Chondrocyte (in vitro differentiated cells): ENCODE measurements around the gene LACTBL1. TPM values are rescaled to one million over a fixed set of nuclear protein-coding genes. Genes with fewer than 3 reads are reported as not detected.
A peak's percentile ranks its signal among the peaks of the same experiment; 100 is the strongest.

Experiments used
- DNase-seq: peaks from one replicate; pipeline ENCODE4 v3.0.0; 2021; ENCODE audit warnings: mixed read lengths, low spot score
- H3K27ac Mint-ChIP-seq: one replicate; pipeline ENCODE4 v1.8.0; 2021; ENCODE audit warnings: mild to moderate bottlenecking, moderate library complexity, mixed read lengths; ENCODE audit not compliant: unreplicated experiment
- H3K27me3 Mint-ChIP-seq: 2 replicates; pipeline ENCODE4 v1.8.0; 2021; ENCODE audit warnings: low read depth, mixed read lengths
- H3K36me3 Mint-ChIP-seq: 2 replicates; pipeline ENCODE4 v1.8.0; 2021; ENCODE audit warnings: low read depth, mixed read lengths
- H3K4me1 Mint-ChIP-seq: 2 replicates; pipeline ENCODE4 v1.8.0; 2021; ENCODE audit warnings: low read depth, mild to moderate bottlenecking, mixed read lengths
- H3K4me3 Mint-ChIP-seq: one replicate; pipeline ENCODE4 v1.8.0; 2021; ENCODE audit warnings: mild to moderate bottlenecking, moderate library complexity, mixed read lengths; ENCODE audit not compliant: unreplicated experiment
- H3K9me3 Mint-ChIP-seq: 2 replicates; pipeline ENCODE4 v1.8.0; 2021; ENCODE audit warnings: low read depth, mixed read lengths
- total RNA-seq: library from RNA; stranded (reverse); gene quantifications from 3 replicates; pipeline ENCODE4 v1.2.1, GENCODE V29; 2021
- TF ChIP-seq, protein P1 (sequence below): fragments of 200-600 bp; sonication (generic); IDR thresholded peaks from 2 replicates; pipeline ENCODE4 v1.5.0; 2021; ENCODE audit warnings: antibody characterized with exemption, mild to moderate bottlenecking, moderate library complexity

LACTBL1 gene
- total RNA-seq, 1 donor from 2014 or later = not detected

DNA sequence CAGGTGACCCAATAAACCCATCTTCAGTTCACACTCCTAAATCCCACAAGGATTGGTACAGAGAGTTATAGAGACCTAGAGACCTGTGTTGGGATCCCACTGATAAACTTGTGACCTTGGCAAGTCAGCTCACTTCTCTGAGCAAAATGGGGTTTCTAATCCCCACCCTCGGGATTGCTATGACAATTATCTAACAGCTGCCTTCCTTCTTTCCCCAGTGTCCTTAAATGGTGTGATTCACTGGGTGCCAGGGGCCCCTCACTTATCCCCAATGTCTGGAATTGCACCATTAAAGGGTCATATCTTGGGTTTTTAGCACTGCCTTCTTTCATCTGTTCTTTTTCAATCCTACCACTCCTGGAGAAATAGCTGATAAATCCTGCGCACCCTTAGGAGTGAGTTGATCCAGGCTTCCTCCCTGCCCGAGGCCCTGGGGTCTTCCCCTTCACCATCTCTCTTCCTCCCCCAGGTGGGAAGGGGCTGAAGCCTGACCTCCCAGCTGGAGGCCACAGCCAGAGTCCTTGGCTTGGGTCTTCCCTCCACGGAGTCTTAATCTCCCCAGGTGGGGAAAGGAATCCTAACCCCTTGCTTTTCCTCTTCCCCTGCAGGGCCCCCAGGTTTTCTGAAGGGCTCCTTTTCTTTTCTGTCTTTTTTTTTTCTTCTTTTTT, 39.7 kb downstream of the LACTBL1 start:
- Mint-ChIP-seq H3K4me1 (no peaks in the 10 kb centered on the region), H3K36me3 (peaks cover 4% of the 10 kb centered on the region), H3K27me3 (peaks cover 5% of the 10 kb centered on the region), H3K9me3 (peaks cover 10% of the 10 kb centered on the region), H3K27ac (no peak overlapping the region), H3K4me3 (no peak overlapping the region)
- TF ChIP-seq, protein P1, sequence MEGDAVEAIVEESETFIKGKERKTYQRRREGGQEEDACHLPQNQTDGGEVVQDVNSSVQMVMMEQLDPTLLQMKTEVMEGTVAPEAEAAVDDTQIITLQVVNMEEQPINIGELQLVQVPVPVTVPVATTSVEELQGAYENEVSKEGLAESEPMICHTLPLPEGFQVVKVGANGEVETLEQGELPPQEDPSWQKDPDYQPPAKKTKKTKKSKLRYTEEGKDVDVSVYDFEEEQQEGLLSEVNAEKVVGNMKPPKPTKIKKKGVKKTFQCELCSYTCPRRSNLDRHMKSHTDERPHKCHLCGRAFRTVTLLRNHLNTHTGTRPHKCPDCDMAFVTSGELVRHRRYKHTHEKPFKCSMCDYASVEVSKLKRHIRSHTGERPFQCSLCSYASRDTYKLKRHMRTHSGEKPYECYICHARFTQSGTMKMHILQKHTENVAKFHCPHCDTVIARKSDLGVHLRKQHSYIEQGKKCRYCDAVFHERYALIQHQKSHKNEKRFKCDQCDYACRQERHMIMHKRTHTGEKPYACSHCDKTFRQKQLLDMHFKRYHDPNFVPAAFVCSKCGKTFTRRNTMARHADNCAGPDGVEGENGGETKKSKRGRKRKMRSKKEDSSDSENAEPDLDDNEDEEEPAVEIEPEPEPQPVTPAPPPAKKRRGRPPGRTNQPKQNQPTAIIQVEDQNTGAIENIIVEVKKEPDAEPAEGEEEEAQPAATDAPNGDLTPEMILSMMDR = no peak
- peak; percentile 34 for DNase-seq

DNA sequence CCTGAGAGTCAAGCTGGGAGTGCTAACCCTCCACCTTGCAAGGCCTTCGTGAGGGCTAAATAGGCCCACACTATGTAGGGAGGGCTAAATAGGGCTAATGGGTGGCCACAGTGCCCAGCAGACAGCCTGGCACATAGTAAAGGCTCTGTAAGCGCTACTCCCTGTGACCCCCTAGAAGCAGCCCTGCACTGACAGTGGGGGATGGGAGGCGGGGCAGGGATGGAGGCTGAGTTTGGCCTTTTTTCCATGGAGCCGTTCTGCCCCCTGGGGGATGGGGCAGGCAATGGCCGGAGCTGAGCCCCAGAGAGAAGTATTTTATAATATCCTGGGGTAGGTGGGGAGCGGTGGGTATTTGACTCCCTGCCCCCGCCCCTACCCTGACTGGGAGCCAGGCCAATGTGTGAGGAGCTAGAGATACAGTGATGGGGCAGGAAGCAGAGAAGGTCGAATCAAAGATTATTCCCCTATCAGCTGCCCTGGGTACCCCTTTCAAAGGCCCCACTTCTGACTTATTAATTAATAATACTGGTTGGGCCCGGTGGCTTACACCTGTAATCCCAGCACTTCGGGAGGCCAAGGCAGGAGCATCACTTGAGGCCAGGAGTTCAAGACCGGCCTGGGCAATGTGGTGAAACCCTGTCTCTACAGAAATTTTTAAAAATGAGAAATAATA, 42.3 kb downstream of the LACTBL1 start:
- TF ChIP-seq, protein P1 = peak; percentile 93
- no peaks in the 10 kb centered on the region for H3K36me3 Mint-ChIP-seq
- no peak overlapping the region for H3K4me3 Mint-ChIP-seq
- no peak overlapping the region for H3K27ac Mint-ChIP-seq
- H3K9me3 Mint-ChIP-seq = peaks cover 5% of the 10 kb centered on the region
- H3K4me1 Mint-ChIP-seq = no peaks in the 10 kb centered on the region
- peak; percentile 68 for DNase-seq
- peaks cover 9% of the 10 kb centered on the region for H3K27me3 Mint-ChIP-seq

DNA sequence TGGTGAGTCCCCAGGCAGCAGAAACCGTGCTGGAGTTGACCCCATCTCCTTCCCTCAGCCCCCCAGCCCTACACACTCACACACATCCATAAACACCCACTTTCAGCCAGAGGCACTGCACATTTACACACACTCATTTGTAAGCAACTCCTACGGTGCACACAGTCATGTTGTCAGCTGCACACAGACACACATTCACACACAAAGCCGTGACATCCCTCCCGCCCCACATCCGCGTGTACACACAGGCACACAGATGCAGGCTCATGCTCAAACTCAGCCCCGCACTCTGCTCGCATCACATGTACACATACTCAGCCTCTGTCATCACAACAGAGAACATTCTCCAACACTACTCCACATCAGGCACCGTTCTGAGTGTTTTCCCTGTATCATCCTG, 47.6 kb downstream of the LACTBL1 start:
- peaks cover 9% of the 10 kb centered on the region for H3K27me3 Mint-ChIP-seq
- no peak overlapping the region for H3K4me3 Mint-ChIP-seq
- no peak overlapping the region for H3K27ac Mint-ChIP-seq
- peaks cover 8% of the 10 kb centered on the region for H3K9me3 Mint-ChIP-seq
- H3K36me3 Mint-ChIP-seq = no peaks in the 10 kb centered on the region
- DNase-seq = peak; percentile 55
- peaks cover 21% of the 10 kb centered on the region for H3K4me1 Mint-ChIP-seq
- TF ChIP-seq, protein P1 = no peak

DNA sequence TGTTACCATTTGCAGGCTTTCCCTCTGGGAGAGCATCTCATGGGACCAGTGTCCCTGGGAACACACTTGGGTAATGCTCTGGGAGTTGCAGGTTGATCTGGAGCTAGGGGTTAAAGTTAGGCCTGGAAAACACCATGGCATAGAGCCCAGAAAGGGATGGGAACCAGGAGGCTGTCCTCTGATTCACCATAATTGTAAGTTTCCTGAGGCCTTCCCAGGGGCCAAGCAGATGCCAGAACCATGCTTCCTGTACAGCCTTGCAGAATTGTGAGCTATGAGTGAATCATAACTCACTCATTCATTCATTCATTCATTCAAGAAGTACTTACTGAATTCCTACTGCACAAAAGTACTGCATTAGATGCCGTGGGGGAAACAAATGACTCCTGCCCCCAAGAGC, 50.0 kb downstream of the LACTBL1 start:
- TF ChIP-seq, protein P1 = no peak

DNA sequence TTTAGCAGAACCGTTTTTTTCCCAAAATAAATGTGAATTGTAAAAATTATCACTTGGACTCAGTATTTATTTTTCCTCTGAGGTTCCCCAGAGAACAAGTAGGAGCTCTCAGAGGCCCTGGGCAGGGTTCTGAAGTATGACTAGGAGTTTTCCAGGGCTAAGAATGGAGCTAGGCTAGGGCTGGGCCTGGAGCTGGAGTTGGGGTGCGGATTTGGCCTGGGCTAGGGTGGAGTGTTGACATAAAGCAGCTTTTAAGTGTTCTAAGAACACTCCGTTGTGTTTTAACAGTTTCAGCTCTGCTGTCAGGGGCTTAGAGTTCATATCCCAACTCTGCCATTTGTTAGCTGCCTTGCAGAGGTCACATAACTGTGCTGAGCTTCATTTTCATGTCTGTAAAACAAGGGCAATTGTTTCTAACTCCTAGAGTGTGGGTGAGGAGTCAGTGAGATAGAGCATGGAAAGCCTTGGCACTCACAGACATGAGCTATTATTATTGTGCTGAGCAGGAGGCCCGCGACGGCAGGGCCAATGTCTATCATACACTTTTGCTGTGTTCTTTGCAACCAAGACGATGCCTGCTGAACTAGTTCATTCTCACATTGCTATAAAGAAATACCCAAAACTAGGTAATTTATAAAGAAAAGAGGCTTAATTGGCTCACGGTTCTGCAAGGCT, 51.1 kb downstream of the LACTBL1 start:
- Mint-ChIP-seq H3K4me1 (peaks cover 28% of the 10 kb centered on the region), H3K9me3 (peaks cover 8% of the 10 kb centered on the region), H3K36me3 (no peaks in the 10 kb centered on the region), H3K4me3 (no peak overlapping the region), H3K27ac (peak overlapping the region; percentile 50), H3K27me3 (peaks cover 7% of the 10 kb centered on the region)
- peak; percentile 27 for DNase-seq
- TF ChIP-seq, protein P1 = no peak

More for the DNA sequence above, 50.0 kb downstream of the LACTBL1 start:
- Mint-ChIP-seq H3K4me1 (peaks cover 28% of the 10 kb centered on the region), H3K36me3 (no peaks in the 10 kb centered on the region), H3K27ac (no peak overlapping the region), H3K4me3 (no peak overlapping the region), H3K27me3 (peaks cover 7% of the 10 kb centered on the region), H3K9me3 (peaks cover 8% of the 10 kb centered on the region)
- peak; percentile 2 for DNase-seq
